Heart left ventricle (tissue), 16 donors: ENCODE measurements around the gene TTLL10. TPM values are rescaled to one million over a fixed set of nuclear protein-coding genes. Genes with fewer than 3 reads are reported as not detected.

Experiments
- ATAC-seq, 4 donors: fragments of 200-7000 bp; cut with Tn5 transposase; one replicate each; pipeline ENCODE4 v1.9.1; 2020 to 2022; ENCODE audit warnings: moderate library complexity in 4 of 4, mild to moderate bottlenecking in 3 of 4, moderate number of reproducible peaks in 1 of 4
- DNase-seq, 5 donors: peaks; one replicate each; pipeline ENCODE4 v3.0.0-alpha.2; 2020
- H3K27ac ChIP-seq, 12 donors: fragments of 200-600 bp; sonication (generic) in 4 of 12; one replicate each; pipeline versions ENCODE4 v1.5.0 to v1.8.0; 2016 to 2022; ENCODE audit warnings: mild to moderate bottlenecking in 2 of 12
- H3K27me3 ChIP-seq, 9 donors: fragments of 200-600 bp; sonication (generic) in 2 of 9; one replicate each; pipeline versions ENCODE4 v1.5.1 to v1.8.0; 2016 to 2022; ENCODE audit warnings: mild to moderate bottlenecking in 3 of 9
- H3K36me3 ChIP-seq, 9 donors: fragments of 200-600 bp; sonication (generic) in 2 of 9; one replicate each; pipeline versions ENCODE4 v1.5.0 to v1.8.0; 2018 to 2022; ENCODE audit warnings: mild to moderate bottlenecking in 2 of 9
- H3K4me1 ChIP-seq, 12 donors: fragments of 200-600 bp; sonication (generic) in 4 of 12; one replicate each; pipeline versions ENCODE4 v1.5.0 to v1.8.0; 2016 to 2022; ENCODE audit warnings: mild to moderate bottlenecking in 3 of 12
- H3K4me3 ChIP-seq, 12 donors: fragments of 200-600 bp; sonication (generic) in 4 of 12; one replicate each; pipeline versions ENCODE4 v1.5.0 to v1.8.0; 2017 to 2022; ENCODE audit warnings: mild to moderate bottlenecking in 9 of 12, moderate library complexity in 4 of 12
- H3K9me3 ChIP-seq, 12 donors: fragments of 200-600 bp; sonication (generic) in 4 of 12; one replicate each; pipeline versions ENCODE4 v1.5.0 to v1.8.0; 2016 to 2022; ENCODE audit warnings: mild to moderate bottlenecking in 1 of 12
- CTCF ChIP-seq, 12 donors: fragments of 200-600 bp; sonication (generic) in 4 of 12; IDR thresholded peaks; one replicate each; pipeline versions ENCODE4 v1.5.0 to v1.8.0; 2018 to 2022; ENCODE audit warnings: antibody characterized with exemption in 12 of 12, mild to moderate bottlenecking in 5 of 12
- POLR2A ChIP-seq, 2 donors: fragments of 450-650 bp; IDR thresholded peaks; one replicate each; pipeline ENCODE4 v1.6.1; 2017; ENCODE audit warnings: antibody characterized with exemption in 2 of 2, mild to moderate bottlenecking in 2 of 2, moderate library complexity in 2 of 2
- WGBS, 4 donors: extraction: QIAGEN DNeasy Blood & Tissue Kit in 2 of 4; methylation state at CpG; one replicate each; pipeline versions ENCODE4 v1.1.5 to v1.1.7; 2013 to 2018; 5-methylcytosine and 5-hydroxymethylcytosine counted together
- intact Hi-C, 10 donors: fragments of 100-400 bp; cut with DNase I; formaldehyde crosslinking; loops; one replicate each; pipeline versions ENCODE4 v1.11.1 to v1.14.2; 2022
- polyA plus RNA-seq, 2 donors: library from polyadenylated mRNA; stranded (reverse); fragments of 200-250 nt; gene quantifications; one replicate each; pipeline ENCODE4 v1.2.3, GENCODE V29; 2013
- total RNA-seq, 9 donors: library from RNA; depleted of rRNA in 2 of 9; stranded (reverse); fragments of >200 nt in 2 of 9; fragmentation: NEBNext Ultra II Directional in 3 of 9; extraction: Animal tissue kit (Norgen Biotek cat#: 25700) in 3 of 9; gene quantifications; one replicate each; pipeline versions ENCODE4 v1.1.0 to v1.2.4, GENCODE V29; 2016 to 2023
- donor health status: ischemic (EF 13 %, LVEDD 7.1; RV severe dilation, severe dysfunction).
- donor health status: healthy with polysubstance abuse.
- donor health status: DM: no; HTN: yes; CAD: no.
- donor health status: DM: no; HTN: no; CAD: no.
- donor health status: ischemic (EF 25% LVEDD 6.9; RV normal size, moderate dysfunction).
- donor health status: ischemic (EF 25% LVEDD 5.7; RV mildly dilated, moderate dysfunction).
- donor health status: healthy.
- donor health status: DM: yes; HTN: yes; CAD: no.
- donor health status: ischemic (EF 35%, LVEDD 5.7; RV mildly dilated, moderate dysfunction).
- donor health status: nonischemic (EF 11% LVEDD 7.7; RV severe dilation, severe dysfunction).
- donor health status: DM: yes; HTN: yes; CAD: no.
- donor health status: PGD.
- donor health status: ischemic (EF 29% LVEDD 5.4; RV normal size, mild dysfunction).
- donor health status: nonischemic (EF 23%, LVEDD 6.1; RV moderate dilation, normal function).

Gene TTLL10
- total and polyA plus RNA-seq, 11 donors = 0.03 to 0.53 (median 0.21) TPM; not detected in 4

GRCh38 chr1:1212780-1213344, 39.2 kb downstream of the TTLL10 start:
- Histone ChIP-seq H3K27ac (peak overlapping the region in 11 of 12 donors; percentile 23 to 86 (median 81)), H3K4me3 (peak overlapping the region; percentile 3 to 64 (median 52)), H3K9me3 (no peaks in the 10 kb centered on the region), H3K27me3 (peaks cover 0 to 4% (median 0%) of the 10 kb centered on the region in 9 donors), H3K36me3 (peaks cover 0 to 24% (median 15%) of the 10 kb centered on the region in 9 donors), H3K4me1 (peaks cover 0 to 56% (median 27%) of the 10 kb centered on the region in 12 donors)
- DNase-seq (peak; percentile 64 to 86 (median 74)), ATAC-seq (peak; percentile 21 to 78 (median 44))
- intact Hi-C loops = loop anchor here in 1 of 10 donors (2.0 kb wide), 1 partner anchor 54 kb away; no protein-coding TSS in a partner anchor
- WGBS, 4 donors = 44 to 64% (median 45%) methylated on average over 16 to 24 of the region's 24 CpGs
- TF ChIP-seq CTCF (IDR thresholded peaks at IDR 0.05) (no peak), POLR2A (IDR thresholded peaks at IDR 0.05) (no peak)

GRCh38 chr1:1213345-1214265, 39.9 kb downstream of the TTLL10 start, which contains the start of gene TNFRSF4:
TSS of gene TNFRSF4 (minus strand) at chr1:1214153. CDS start at chr1:1214127, 26 bp downstream.
- H3K27ac ChIP-seq = peak within 1 kb of the TSS in 11 of 12 donors; percentile 23 to 86 (median 81)
- TF ChIP-seq CTCF (IDR thresholded peaks at IDR 0.05) (no peak), POLR2A (IDR thresholded peaks at IDR 0.05) (no peak)
- peaks cover 0 to 31% (median 22%) of the 10 kb centered on the region in 9 donors for H3K36me3 ChIP-seq
- peak within 1 kb of the TSS in 10 of 12 donors; percentile 21 to 64 (median 54) for H3K4me3 ChIP-seq
- H3K4me1 ChIP-seq = peaks cover 0 to 49% (median 23%) of the 10 kb centered on the region in 12 donors
- peak in 3 of 4 donors; percentile 2 to 36 (median 27) for ATAC-seq
- DNase-seq = peak in 2 of 5 donors; percentile 31 to 69
- H3K27me3 ChIP-seq = peaks cover 0 to 2% (median 0%) of the 10 kb centered on the region in 9 donors
- WGBS, 4 donors = 45 to 53% (median 50%) methylated on average over 35 to 56 of the region's 56 CpGs
- no peaks in the 10 kb centered on the region for H3K9me3 ChIP-seq
- intact Hi-C loops = loop anchor here in 1 of 10 donors (2.0 kb wide), 1 partner anchor 55 kb away; no protein-coding TSS in a partner anchor

DNA sequence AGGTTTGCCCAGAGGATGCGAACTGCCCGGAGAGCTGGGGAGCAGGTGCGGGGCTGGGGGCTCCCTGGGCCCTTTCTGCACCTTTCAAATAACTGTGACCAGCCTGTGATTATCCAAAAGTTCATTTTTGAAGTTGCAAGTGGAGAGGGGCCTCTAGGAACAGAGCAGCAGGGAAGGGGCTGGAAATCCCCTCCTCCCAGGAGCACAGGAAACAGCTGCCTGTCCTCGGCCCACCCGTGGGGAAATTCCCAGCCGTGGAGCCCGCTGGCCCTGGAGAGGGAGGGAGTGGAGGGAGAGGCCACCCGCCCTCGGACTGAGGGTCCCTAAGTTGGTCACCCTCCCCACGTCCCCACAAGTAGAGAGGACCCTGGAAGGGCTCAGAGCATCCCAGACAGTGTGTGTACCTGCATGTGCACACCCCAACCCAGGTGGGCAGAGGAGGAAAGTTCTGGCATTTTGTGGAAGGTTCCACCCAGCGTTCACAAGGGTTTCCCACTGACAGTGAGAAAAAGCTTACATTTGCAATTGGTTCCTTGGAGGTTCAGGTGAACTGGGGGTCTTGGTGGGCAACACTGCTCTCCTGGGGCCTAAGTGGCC, 41.5 kb downstream of the TTLL10 start:
- peak in 1 of 5 donors; percentile 43 for DNase-seq
- peak in 1 of 4 donors; percentile 5 for ATAC-seq
- TF ChIP-seq POLR2A (IDR thresholded peaks at IDR 0.05) = no peak
- TF ChIP-seq CTCF (IDR thresholded peaks at IDR 0.05) = no peak
- Histone ChIP-seq H3K4me3 (no peak overlapping the region), H3K4me1 (peaks cover 0 to 46% (median 21%) of the 10 kb centered on the region in 12 donors), H3K36me3 (peaks cover 0 to 44% (median 31%) of the 10 kb centered on the region in 9 donors), H3K27ac (peak overlapping the region in 5 of 12 donors; percentile 53 to 86 (median 81)), H3K27me3 (peaks cover 0 to 2% (median 0%) of the 10 kb centered on the region in 9 donors), H3K9me3 (no peaks in the 10 kb centered on the region)
- intact Hi-C loops = no loop called here
- 35 to 57% (median 51%) methylated on average over 8 to 11 of the region's 11 CpGs for WGBS, 4 donors
